A673 (cell line): ENCODE results near the gene CBX8.

Source experiments
- EZH2 ChIP-seq: fragments of 200-600 bp; sonication (generic); IDR thresholded peaks from 2 replicates; pipeline ENCODE4 v1.6.1; 2017; ENCODE audit warnings: borderline replicate concordance, low read depth, mild to moderate bottlenecking, mixed read lengths, antibody characterized with exemption, low read length; ENCODE audit not compliant: poor library complexity, severe bottlenecking
- TF ChIP-seq, protein P1 (sequence below): fragments of 300-800, 200-600 bp; sonication (generic); conservative IDR thresholded peaks from 2 replicates; pipeline ENCODE4 v1.5.1; 2017; ENCODE audit warnings: low read depth, mild to moderate bottlenecking, antibody characterized with exemption, low read length, moderate library complexity, mixed read lengths

DNA sequence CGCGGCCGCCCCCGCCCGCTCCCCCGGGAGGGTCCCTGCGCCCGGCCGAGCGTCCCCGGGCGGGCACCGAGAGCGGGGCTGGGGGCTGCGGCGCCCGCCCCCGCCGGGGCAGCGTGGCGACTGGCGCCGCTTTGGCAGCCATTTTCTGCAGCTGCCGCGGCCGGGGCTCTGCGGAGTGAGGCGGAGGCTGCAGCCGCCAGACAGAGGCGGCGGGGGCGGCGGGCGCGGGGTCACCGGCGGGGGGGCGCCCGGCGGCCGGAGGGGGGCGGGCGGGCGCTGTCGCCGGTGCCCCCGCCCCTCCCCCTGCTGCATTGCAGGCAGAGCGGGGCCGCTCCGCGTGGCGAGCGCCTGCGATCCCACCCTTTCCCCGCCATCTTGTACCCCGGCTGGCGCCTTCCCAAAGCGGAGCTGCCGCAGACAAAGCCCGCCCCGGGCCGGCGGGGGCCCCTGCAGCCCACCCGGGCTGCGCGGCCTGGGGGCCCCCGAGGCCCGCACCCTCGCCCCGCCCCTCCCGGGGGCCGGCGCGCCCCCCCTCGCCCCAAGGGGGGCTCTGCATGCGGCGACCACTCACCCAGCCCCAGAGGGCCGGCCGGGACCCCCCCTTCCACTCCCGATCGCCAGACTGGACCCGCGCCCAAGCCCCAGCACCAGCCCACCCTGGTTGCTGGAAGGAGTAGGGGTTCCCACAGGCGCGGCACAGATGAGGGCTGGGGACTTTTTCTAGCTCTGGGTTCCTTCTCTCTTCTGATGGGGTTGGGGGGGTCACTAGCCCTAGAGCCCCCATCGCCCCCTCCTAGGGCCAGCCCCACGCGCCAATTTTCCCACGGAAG is 16.6 kb upstream of the CBX8 start:
- TF ChIP-seq, protein P1, sequence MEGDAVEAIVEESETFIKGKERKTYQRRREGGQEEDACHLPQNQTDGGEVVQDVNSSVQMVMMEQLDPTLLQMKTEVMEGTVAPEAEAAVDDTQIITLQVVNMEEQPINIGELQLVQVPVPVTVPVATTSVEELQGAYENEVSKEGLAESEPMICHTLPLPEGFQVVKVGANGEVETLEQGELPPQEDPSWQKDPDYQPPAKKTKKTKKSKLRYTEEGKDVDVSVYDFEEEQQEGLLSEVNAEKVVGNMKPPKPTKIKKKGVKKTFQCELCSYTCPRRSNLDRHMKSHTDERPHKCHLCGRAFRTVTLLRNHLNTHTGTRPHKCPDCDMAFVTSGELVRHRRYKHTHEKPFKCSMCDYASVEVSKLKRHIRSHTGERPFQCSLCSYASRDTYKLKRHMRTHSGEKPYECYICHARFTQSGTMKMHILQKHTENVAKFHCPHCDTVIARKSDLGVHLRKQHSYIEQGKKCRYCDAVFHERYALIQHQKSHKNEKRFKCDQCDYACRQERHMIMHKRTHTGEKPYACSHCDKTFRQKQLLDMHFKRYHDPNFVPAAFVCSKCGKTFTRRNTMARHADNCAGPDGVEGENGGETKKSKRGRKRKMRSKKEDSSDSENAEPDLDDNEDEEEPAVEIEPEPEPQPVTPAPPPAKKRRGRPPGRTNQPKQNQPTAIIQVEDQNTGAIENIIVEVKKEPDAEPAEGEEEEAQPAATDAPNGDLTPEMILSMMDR, result no peak
- no peak for TF ChIP-seq EZH2
